PC-9 (cell line): ENCODE measurements around the gene RAP1GAP2. TPM values are rescaled to one million over a fixed set of nuclear protein-coding genes. Genes with fewer than 3 reads are reported as not detected.

Experiments
- BruUV-seq: library from RNA; stranded (reverse); fragments of 400-500 nt; replicated peaks from 2 replicates; lab custom pipeline; 2021; lab: Mats Ljungman, UMichigan
- CTCF ChIA-PET: fragments of 300-600 bp; sonication (Branson Sonifier 250); formaldehyde crosslinking; loops from one replicate; lab custom pipeline; 2022; ENCODE audit warnings: antibody characterized with exemption; lab: Charles Lee
- POLR2A ChIA-PET: fragments of 300-600 bp; sonication (Branson Sonifier 250); formaldehyde crosslinking; loops from one replicate; lab custom pipeline; 2022; ENCODE audit warnings: antibody characterized with exemption; ENCODE audit not compliant: unreplicated experiment; lab: Charles Lee
- DNase-seq, 2 experiments: peaks; one replicate each; pipeline versions ENCODE4 v3.0.0 to v3.0.0-alpha.2; 2015 to 2022; ENCODE audit warnings: mixed read lengths in 1 of 2
- H2AFZ ChIP-seq: fragments of 200-600 bp; sonication (generic); 2 replicates; pipeline ENCODE4 v1.8.1; 2017; ENCODE audit warnings: antibody characterized with exemption
- H3F3A ChIP-seq: fragments of 200-600 bp; sonication (generic); 2 replicates; pipeline ENCODE4 v1.8.1; 2017; ENCODE audit warnings: antibody characterized with exemption, mild to moderate bottlenecking, low read depth; ENCODE audit not compliant: insufficient read depth
- H3K27ac ChIP-seq: fragments of 200-600 bp; sonication (generic); 2 replicates; pipeline ENCODE4 v1.6.1; 2016; ENCODE audit warnings: mixed run types
- H3K27me3 ChIP-seq: fragments of 200-600 bp; sonication (generic); 2 replicates; pipeline ENCODE4 v1.6.1; 2016; ENCODE audit warnings: low read depth, mixed run types; ENCODE audit not compliant: insufficient read depth
- H3K36me3 ChIP-seq: fragments of 200-600 bp; sonication (generic); 2 replicates; pipeline ENCODE4 v1.6.1; 2016; ENCODE audit warnings: low read depth, mixed run types
- H3K4me1 ChIP-seq: fragments of 200-600 bp; sonication (generic); replicated peaks from 2 replicates; pipeline ENCODE4 v1.6.1; 2016; ENCODE audit warnings: mixed run types; ENCODE audit not compliant: insufficient read depth
- H3K4me2 ChIP-seq: fragments of 200-600 bp; sonication (generic); 2 replicates; pipeline ENCODE4 v1.6.1; 2017; ENCODE audit warnings: mixed run types
- H3K4me3 ChIP-seq: fragments of 200-600 bp; sonication (generic); 2 replicates; pipeline ENCODE4 v1.6.1; 2016; ENCODE audit warnings: mixed run types
- H3K79me2 ChIP-seq: fragments of 200-600 bp; sonication (generic); 2 replicates; pipeline ENCODE4 v1.6.1; 2017; ENCODE audit warnings: low read depth, mixed run types
- H3K9me2 ChIP-seq: fragments of 200-600 bp; sonication (generic); 2 replicates; pipeline ENCODE4 v1.8.1; 2017; ENCODE audit warnings: mild to moderate bottlenecking; ENCODE audit not compliant: insufficient read depth
- H3K9me3 ChIP-seq: fragments of 200-600 bp; sonication (generic); 2 replicates; pipeline ENCODE4 v1.8.1; 2016; ENCODE audit warnings: low read depth; ENCODE audit not compliant: insufficient read depth
- H4K20me1 ChIP-seq: fragments of 200-600 bp; sonication (generic); 2 replicates; pipeline ENCODE4 v1.8.1; 2017; ENCODE audit not compliant: insufficient read depth
- EZH2 ChIP-seq: fragments of 200-600 bp; sonication (generic); IDR thresholded peaks from 2 replicates; pipeline ENCODE4 v1.8.0; 2017; ENCODE audit warnings: antibody characterized with exemption, low read depth
- intact Hi-C: fragments of 100-400 bp; cut with micrococcal nuclease; formaldehyde crosslinking; loops from one replicate; pipeline ENCODE4 v1.10.0; 2022; ENCODE audit not compliant: unreplicated experiment
- total RNA-seq: library from RNA; stranded (reverse); gene quantifications from 2 replicates; pipeline ENCODE4 v1.2.3, GENCODE V29; 2021
- TF ChIP-seq, protein P1 (sequence below): fragments of 200-600 bp; sonication (generic); conservative IDR thresholded peaks from 2 replicates; pipeline ENCODE4 v1.6.1; 2017; ENCODE audit warnings: mixed run types, antibody characterized with exemption, mild to moderate bottlenecking, moderate library complexity

The RAP1GAP2 gene
- total RNA-seq, 1 experiment from 2014 or later, result 10.1 TPM

DNA sequence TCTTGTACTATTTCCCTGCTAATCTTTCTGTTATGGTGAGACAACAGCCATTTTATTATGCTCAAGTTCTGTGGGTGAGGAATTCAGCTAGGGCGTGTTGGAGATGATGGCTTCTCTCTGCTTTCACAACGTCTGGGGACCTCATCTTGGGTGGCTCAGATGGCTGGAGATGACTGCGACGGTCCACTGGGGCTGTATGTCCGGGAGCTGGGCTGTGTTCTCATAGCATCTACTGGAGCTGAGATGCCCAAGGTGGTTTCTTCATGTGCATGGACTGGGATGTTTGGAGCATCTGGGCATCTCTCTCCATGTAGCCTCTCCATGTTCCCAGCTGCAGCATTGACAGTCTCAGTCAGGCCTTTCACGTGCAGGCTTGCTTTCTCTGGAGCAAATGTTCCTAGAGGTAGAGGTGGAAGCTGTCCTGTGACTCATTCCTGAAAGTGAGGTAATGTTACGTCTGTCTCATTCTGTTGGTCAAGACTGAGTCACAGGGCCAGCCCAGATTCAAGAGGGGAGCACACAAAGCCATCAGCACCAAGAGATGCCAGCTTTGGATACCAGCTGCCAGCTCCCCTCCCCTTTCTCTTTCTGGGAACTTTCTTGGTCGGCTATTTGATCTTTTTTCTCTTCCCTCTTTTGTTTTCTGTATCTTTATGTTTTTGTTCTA is 96.2 kb downstream of the RAP1GAP2 start:
- Histone ChIP-seq H3K9me3 (no peaks in the 10 kb centered on the region), H3K27ac (peak overlapping the region; percentile 84), H3K4me3 (no peak overlapping the region), H3K79me2 (no peaks in the 10 kb centered on the region), H4K20me1 (no peaks in the 10 kb centered on the region), H2AFZ (no peak overlapping the region), H3K27me3 (no peaks in the 10 kb centered on the region), H3K36me3 (no peaks in the 10 kb centered on the region), H3K4me2 (peak overlapping the region; percentile 70), H3F3A (peaks cover 35% of the 10 kb centered on the region), H3K4me1 (peaks cover 44% of the 10 kb centered on the region), H3K9me2 (no peaks in the 10 kb centered on the region)
- no TSS peak for BruUV-seq
- TF ChIP-seq EZH2, result no peak
- TF ChIP-seq, protein P1, sequence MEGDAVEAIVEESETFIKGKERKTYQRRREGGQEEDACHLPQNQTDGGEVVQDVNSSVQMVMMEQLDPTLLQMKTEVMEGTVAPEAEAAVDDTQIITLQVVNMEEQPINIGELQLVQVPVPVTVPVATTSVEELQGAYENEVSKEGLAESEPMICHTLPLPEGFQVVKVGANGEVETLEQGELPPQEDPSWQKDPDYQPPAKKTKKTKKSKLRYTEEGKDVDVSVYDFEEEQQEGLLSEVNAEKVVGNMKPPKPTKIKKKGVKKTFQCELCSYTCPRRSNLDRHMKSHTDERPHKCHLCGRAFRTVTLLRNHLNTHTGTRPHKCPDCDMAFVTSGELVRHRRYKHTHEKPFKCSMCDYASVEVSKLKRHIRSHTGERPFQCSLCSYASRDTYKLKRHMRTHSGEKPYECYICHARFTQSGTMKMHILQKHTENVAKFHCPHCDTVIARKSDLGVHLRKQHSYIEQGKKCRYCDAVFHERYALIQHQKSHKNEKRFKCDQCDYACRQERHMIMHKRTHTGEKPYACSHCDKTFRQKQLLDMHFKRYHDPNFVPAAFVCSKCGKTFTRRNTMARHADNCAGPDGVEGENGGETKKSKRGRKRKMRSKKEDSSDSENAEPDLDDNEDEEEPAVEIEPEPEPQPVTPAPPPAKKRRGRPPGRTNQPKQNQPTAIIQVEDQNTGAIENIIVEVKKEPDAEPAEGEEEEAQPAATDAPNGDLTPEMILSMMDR, result no peak
- ChIA-PET CTCF (no interaction called here), POLR2A (interaction anchor here (0.6 to 0.7 kb wide), 4 partner anchors 31 to 775 kb away, joined by 3 to 39 read pairs (median 4); no protein-coding TSS in a partner anchor)
- intact Hi-C loops, result loop anchor here (1.0 kb wide), 1 partner anchor 63 kb away; no protein-coding TSS in a partner anchor
- DNase-seq, result peak; percentile 77 to 90

DNA sequence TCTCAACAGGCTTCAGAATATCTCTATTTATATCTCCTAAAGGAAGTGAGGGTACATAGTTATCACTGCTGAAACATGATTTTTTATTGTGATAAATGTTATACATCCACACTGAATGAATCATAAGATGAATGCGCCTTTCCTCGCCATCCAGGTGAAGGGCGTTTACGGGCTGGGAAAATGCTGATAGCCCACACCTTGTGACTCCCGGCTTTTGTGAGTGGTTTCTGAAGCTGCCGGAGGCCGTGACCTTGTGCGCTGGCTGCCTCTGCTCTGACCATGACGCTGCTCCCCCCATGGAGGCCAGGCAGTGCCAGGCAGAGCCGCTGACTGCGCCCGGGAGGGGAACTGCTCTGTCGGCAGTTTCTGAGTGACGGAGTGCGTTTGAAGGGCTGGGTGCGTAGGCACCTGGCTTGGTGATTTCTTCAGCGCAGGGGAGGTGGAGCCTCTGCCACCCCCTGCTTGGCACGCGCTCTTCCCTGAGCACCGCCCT is 97.2 kb downstream of the RAP1GAP2 start:
- peaks cover 44% of the 10 kb centered on the region for H3K4me1 ChIP-seq
- TF ChIP-seq, protein P1, result no peak
- no peak for TF ChIP-seq EZH2
- peak; percentile 87 to 91 for DNase-seq
- BruUV-seq, result no TSS peak
- no peaks in the 10 kb centered on the region for H3K9me3 ChIP-seq
- intact Hi-C loops, result loop anchor here (1.0 kb wide), 2 partner anchors 40 to 111 kb away; no protein-coding TSS in a partner anchor
- no peaks in the 10 kb centered on the region for H3K36me3 ChIP-seq
- peak overlapping the region; percentile 70 for H3K4me2 ChIP-seq
- H4K20me1 ChIP-seq, result no peaks in the 10 kb centered on the region
- no peaks in the 10 kb centered on the region for H3K79me2 ChIP-seq
- H2AFZ ChIP-seq, result peak overlapping the region; percentile 56
- H3F3A ChIP-seq, result peaks cover 35% of the 10 kb centered on the region
- ChIA-PET POLR2A (no interaction called here), CTCF (no interaction called here)
- H3K4me3 ChIP-seq, result peak overlapping the region; percentile 28; the same call in 1 of the 2 replicates
- H3K27ac ChIP-seq, result peak overlapping the region; percentile 84
- no peaks in the 10 kb centered on the region for H3K9me2 ChIP-seq
- H3K27me3 ChIP-seq, result no peaks in the 10 kb centered on the region

DNA sequence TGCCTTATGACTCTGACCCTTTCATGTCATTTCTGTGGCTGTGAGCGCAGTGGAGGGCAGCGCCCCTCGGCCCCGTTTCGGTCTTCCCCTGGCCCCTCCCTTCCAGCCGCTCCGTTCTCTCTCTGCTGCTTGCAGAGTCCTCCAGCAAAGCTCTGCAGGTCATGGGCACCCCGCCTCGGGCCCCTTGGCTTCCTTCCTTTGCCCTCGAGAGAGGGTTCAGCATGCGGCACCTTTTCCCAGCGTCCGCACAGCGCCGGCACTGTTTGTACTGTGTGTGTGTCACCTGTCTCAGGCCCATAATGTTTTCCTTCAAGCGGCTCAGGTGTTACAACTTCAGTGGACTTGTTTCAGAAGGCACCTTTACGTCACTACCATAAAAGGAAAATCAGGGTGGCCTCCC is 98.5 kb downstream of the RAP1GAP2 start:
- TF ChIP-seq, protein P1, result no peak
- no peak for TF ChIP-seq EZH2
- POLR2A ChIA-PET, result no interaction called here
- CTCF ChIA-PET, result no interaction called here
- H3K9me2 ChIP-seq, result no peaks in the 10 kb centered on the region
- no peak overlapping the region for H2AFZ ChIP-seq
- no peak overlapping the region for H3K27ac ChIP-seq
- no peaks in the 10 kb centered on the region for H3K36me3 ChIP-seq
- H3K4me3 ChIP-seq, result no peak overlapping the region
- H3K4me2 ChIP-seq, result no peak overlapping the region
- intact Hi-C loops, result no loop called here
- no TSS peak for BruUV-seq
- peaks cover 43% of the 10 kb centered on the region for H3K4me1 ChIP-seq
- no peaks in the 10 kb centered on the region for H4K20me1 ChIP-seq
- DNase-seq, result no peak
- no peaks in the 10 kb centered on the region for H3K9me3 ChIP-seq
- H3K79me2 ChIP-seq, result no peaks in the 10 kb centered on the region
- peaks cover 35% of the 10 kb centered on the region for H3F3A ChIP-seq
- H3K27me3 ChIP-seq, result no peaks in the 10 kb centered on the region
